NOMO-1 treated with DMSO at 0.1 percent for 48 hours (cell line): ENCODE data around the gene GRIA1.

Source experiments
- DNase-seq: peaks from one replicate; lab custom pipeline; 2025; ENCODE audit not compliant: unreplicated experiment; lab: John Stamatoyannopoulos, UW

GRIA1 gene

GRCh38 chr5:153496835-153497234 is 6.4 kb downstream of the GRIA1 start:
- no peak for DNase-seq

- no peak for DNase-seq
These were observed 8.0 kb downstream of the GRIA1 start for GRCh38 chr5:153498516-153498915.

GRCh38 chr5:153500178-153500577 is 9.7 kb downstream of the GRIA1 start:
- DNase-seq = no peak

- no peak for DNase-seq
These were observed 14.3 kb downstream of the GRIA1 start for GRCh38 chr5:153504726-153505125.

- DNase-seq = no peak
These were observed 18.2 kb downstream of the GRIA1 start for GRCh38 chr5:153508700-153509099.

GRCh38 chr5:153511622-153512021 is 21.2 kb downstream of the GRIA1 start:
- DNase-seq = no peak

GRCh38 chr5:153513156-153513555 is 22.7 kb downstream of the GRIA1 start:
- DNase-seq = no peak

- DNase-seq = no peak
These were observed 24.8 kb downstream of the GRIA1 start for GRCh38 chr5:153515301-153515700.

GRCh38 chr5:153516504-153517240 is 26.2 kb downstream of the GRIA1 start:
- no peak for DNase-seq

- no peak for DNase-seq
These were observed 26.8 kb downstream of the GRIA1 start for GRCh38 chr5:153517241-153517611.

- DNase-seq = no peak
These were observed 29.7 kb downstream of the GRIA1 start for GRCh38 chr5:153520137-153520536.

GRCh38 chr5:153520952-153521351 is 30.5 kb downstream of the GRIA1 start:
- no peak for DNase-seq

GRCh38 chr5:153523211-153523610 is 32.7 kb downstream of the GRIA1 start:
- DNase-seq = no peak

GRCh38 chr5:153523831-153524230 is 33.4 kb downstream of the GRIA1 start:
- no peak for DNase-seq

- DNase-seq = no peak
These were observed 35.1 kb downstream of the GRIA1 start for GRCh38 chr5:153525536-153525935.

- DNase-seq = no peak
These were observed 40.1 kb downstream of the GRIA1 start for GRCh38 chr5:153530357-153531143.

GRCh38 chr5:153533546-153533945 is 43.1 kb downstream of the GRIA1 start:
- DNase-seq = no peak

- no peak for DNase-seq
These were observed 43.6 kb downstream of the GRIA1 start for GRCh38 chr5:153534102-153534501.

GRCh38 chr5:153537207-153537606 is 46.7 kb downstream of the GRIA1 start:
- no peak for DNase-seq

GRCh38 chr5:153539983-153540382 is 49.5 kb downstream of the GRIA1 start:
- DNase-seq = no peak

GRCh38 chr5:153542536-153542935 is 52.1 kb downstream of the GRIA1 start:
- DNase-seq = no peak

- no peak for DNase-seq
These were observed 52.8 kb downstream of the GRIA1 start for GRCh38 chr5:153543288-153543687.
